ENCODE results near the gene MAP2K6. TPM values are rescaled to one million over a fixed set of nuclear protein-coding genes. Genes with fewer than 3 reads are reported as not detected.

The MAP2K6 gene
- total RNA-seq, 1 donor from 2014 or later: 10.1 TPM

DNA sequence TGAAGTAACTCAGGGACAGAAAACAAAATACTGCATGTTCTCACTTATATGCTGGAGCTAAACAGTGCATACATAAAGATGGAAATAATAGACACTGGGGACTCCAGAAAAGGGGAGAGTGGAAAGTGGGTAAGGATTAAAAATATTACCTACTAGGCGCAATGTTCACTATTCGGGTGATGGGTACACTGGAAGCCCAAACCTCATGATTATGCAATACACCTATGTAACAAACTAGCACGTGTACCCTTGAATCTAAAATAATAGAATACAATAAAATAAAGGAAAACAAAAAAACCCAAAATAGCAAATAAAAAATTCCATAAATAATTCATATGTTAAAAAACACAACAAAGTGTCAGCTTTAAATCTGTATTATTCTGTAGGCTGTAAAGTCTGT lies 56.9 kb downstream of the MAP2K6 start:
- Histone ChIP-seq H2AFZ (ENCODE audit: low read depth, low read length) (no peak overlapping the region), H3K4me3 (ENCODE audit: insufficient read depth, low read depth, low read length) (no peak overlapping the region), H3K4me2 (ENCODE audit: low read length) (no peak overlapping the region), H3K9ac (ENCODE audit: low read length) (no peak overlapping the region), H4K20me1 (ENCODE audit: insufficient read depth, low read length) (no peaks in the 10 kb centered on the region), H3K36me3 (ENCODE audit: insufficient read depth, low read length) (no peaks in the 10 kb centered on the region), H3K27ac (ENCODE audit: low read depth, low read length) (no peak overlapping the region), H3K4me1 (ENCODE audit: insufficient read depth, low read length) (peaks cover 5% of the 10 kb centered on the region), H3K9me3 (ENCODE audit: insufficient read depth, low read depth, low read length) (no peaks in the 10 kb centered on the region), H3K27me3 (ENCODE audit: insufficient read depth, low read length) (no peaks in the 10 kb centered on the region), H3K79me2 (ENCODE audit: insufficient read depth, low read length) (no peaks in the 10 kb centered on the region)
- peaks cover 2% of the 10 kb centered on the region for H3K9me3 Mint-ChIP-seq (ENCODE audit: unreplicated experiment)
- TF ChIP-seq CTCF (IDR thresholded peaks at IDR 0.05; ENCODE audit: insufficient read depth, low read depth, low read length) (no peak), EZH2 (IDR thresholded peaks at IDR 0.05; ENCODE audit: insufficient read depth, low read length) (no peak)
- H3K27me3 Mint-ChIP-seq (ENCODE audit: low read depth, unreplicated experiment): no peaks in the 10 kb centered on the region
- DNase-seq (ENCODE audit: low read depth) (no peak), FAIRE-seq (no peak)
- H3K4me1 Mint-ChIP-seq (ENCODE audit: low read depth, unreplicated experiment): peaks cover 31% of the 10 kb centered on the region
- no peak overlapping the region for H3K27ac Mint-ChIP-seq (ENCODE audit: unreplicated experiment)
- H3K4me3 Mint-ChIP-seq (ENCODE audit: unreplicated experiment): no peak overlapping the region
- no peaks in the 10 kb centered on the region for H3K36me3 Mint-ChIP-seq (ENCODE audit: low read depth, unreplicated experiment)

- peak overlapping the region; percentile 12 for H3K4me2 ChIP-seq (ENCODE audit: low read length)
- peaks cover 11% of the 10 kb centered on the region for H3K4me1 Mint-ChIP-seq (ENCODE audit: low read depth, unreplicated experiment)
- H3K36me3 Mint-ChIP-seq (ENCODE audit: low read depth, unreplicated experiment): no peaks in the 10 kb centered on the region
- peak overlapping the region; percentile 66 for H3K27ac Mint-ChIP-seq (ENCODE audit: unreplicated experiment)
- H3K9ac ChIP-seq (ENCODE audit: low read length): no peak overlapping the region
- H3K4me3 Mint-ChIP-seq (ENCODE audit: unreplicated experiment): no peak overlapping the region
- H3K27me3 Mint-ChIP-seq (ENCODE audit: low read depth, unreplicated experiment): no peaks in the 10 kb centered on the region
- H4K20me1 ChIP-seq (ENCODE audit: insufficient read depth, low read length): no peaks in the 10 kb centered on the region
- no peaks in the 10 kb centered on the region for H3K27me3 ChIP-seq (ENCODE audit: insufficient read depth, low read length)
- H3K9me3 ChIP-seq (ENCODE audit: insufficient read depth, low read depth, low read length): no peaks in the 10 kb centered on the region
- peaks cover 2% of the 10 kb centered on the region for H3K9me3 Mint-ChIP-seq (ENCODE audit: unreplicated experiment)
- H3K4me1 ChIP-seq (ENCODE audit: insufficient read depth, low read length): no peaks in the 10 kb centered on the region
- TF ChIP-seq CTCF (IDR thresholded peaks at IDR 0.05; ENCODE audit: insufficient read depth, low read depth, low read length): no peak
- TF ChIP-seq EZH2 (IDR thresholded peaks at IDR 0.05; ENCODE audit: insufficient read depth, low read length): no peak
- H3K79me2 ChIP-seq (ENCODE audit: insufficient read depth, low read length): no peaks in the 10 kb centered on the region
- DNase-seq (ENCODE audit: low read depth) (peak; percentile 67), FAIRE-seq (peak; percentile 17)
- H3K4me3 ChIP-seq (ENCODE audit: insufficient read depth, low read depth, low read length): no peak overlapping the region
- H3K36me3 ChIP-seq (ENCODE audit: insufficient read depth, low read length): no peaks in the 10 kb centered on the region
- no peak overlapping the region for H2AFZ ChIP-seq (ENCODE audit: low read depth, low read length)
- H3K27ac ChIP-seq (ENCODE audit: low read depth, low read length): no peak overlapping the region
Measured at GRCh38 chr17:69473841-69474831, 59.6 kb downstream of the MAP2K6 start.

Data from astrocyte (in vitro differentiated cells and primary cell).